ENCODE results near the gene ITPRIP. TPM values are rescaled to one million over a fixed set of nuclear protein-coding genes. Genes with fewer than 3 reads are reported as not detected.

ITPRIP gene
- total RNA-seq, 1 experiment from 2014 or later, result 1.7 TPM

DNA sequence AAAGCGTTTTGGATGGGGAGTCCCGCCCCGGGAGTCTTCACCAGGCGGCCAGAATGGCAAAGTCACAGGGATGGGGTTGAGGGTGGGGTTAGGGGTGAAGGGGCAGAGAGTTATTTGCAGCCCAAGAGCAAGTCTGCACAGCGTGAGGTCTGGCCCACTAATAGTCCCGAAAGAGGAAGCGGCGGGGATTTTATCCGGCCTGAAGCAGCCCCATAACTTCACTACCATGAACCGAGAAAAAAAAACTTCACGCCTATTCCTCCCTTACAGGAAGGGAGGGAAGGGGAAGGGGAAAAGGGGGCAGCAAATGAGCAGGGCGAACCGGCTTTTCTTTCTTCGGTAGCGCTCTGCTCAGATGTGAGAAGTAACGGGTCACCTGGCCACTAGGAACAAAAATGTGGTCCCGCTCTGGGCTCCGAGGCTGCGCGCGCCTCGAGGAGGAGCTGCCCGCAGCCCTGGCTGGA lies 712 bp downstream of the ITPRIP start:
- CTCF ChIA-PET, result interaction anchor here (1.2 to 2.3 kb wide), 2 partner anchors 32 to 63 kb away, joined by 4 to 13 read pairs; no protein-coding TSS in a partner anchor
- peak; percentile 18 for DNase-seq
- TF ChIP-seq, protein P1, sequence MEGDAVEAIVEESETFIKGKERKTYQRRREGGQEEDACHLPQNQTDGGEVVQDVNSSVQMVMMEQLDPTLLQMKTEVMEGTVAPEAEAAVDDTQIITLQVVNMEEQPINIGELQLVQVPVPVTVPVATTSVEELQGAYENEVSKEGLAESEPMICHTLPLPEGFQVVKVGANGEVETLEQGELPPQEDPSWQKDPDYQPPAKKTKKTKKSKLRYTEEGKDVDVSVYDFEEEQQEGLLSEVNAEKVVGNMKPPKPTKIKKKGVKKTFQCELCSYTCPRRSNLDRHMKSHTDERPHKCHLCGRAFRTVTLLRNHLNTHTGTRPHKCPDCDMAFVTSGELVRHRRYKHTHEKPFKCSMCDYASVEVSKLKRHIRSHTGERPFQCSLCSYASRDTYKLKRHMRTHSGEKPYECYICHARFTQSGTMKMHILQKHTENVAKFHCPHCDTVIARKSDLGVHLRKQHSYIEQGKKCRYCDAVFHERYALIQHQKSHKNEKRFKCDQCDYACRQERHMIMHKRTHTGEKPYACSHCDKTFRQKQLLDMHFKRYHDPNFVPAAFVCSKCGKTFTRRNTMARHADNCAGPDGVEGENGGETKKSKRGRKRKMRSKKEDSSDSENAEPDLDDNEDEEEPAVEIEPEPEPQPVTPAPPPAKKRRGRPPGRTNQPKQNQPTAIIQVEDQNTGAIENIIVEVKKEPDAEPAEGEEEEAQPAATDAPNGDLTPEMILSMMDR (IDR thresholded peaks at IDR 0.05; ENCODE audit: unreplicated experiment), result no peak
- Mint-ChIP-seq H3K27ac (ENCODE audit: unreplicated experiment) (no peak overlapping the region), H3K4me1 (ENCODE audit: low read depth, unreplicated experiment) (peaks cover 13% of the 10 kb centered on the region), H3K27me3 (ENCODE audit: unreplicated experiment) (peaks cover 28% of the 10 kb centered on the region), H3K36me3 (ENCODE audit: insufficient read depth, unreplicated experiment) (peaks cover 14% of the 10 kb centered on the region), H3K9me3 (ENCODE audit: low read depth, unreplicated experiment) (no peaks in the 10 kb centered on the region), H3K4me3 (ENCODE audit: low read depth, unreplicated experiment) (peak overlapping the region; percentile 99)
- intact Hi-C loops (cut with micrococcal nuclease; ENCODE audit: unreplicated experiment), result no loop called here
- no TSS peak for BruUV-seq (replicated peaks)

DNA sequence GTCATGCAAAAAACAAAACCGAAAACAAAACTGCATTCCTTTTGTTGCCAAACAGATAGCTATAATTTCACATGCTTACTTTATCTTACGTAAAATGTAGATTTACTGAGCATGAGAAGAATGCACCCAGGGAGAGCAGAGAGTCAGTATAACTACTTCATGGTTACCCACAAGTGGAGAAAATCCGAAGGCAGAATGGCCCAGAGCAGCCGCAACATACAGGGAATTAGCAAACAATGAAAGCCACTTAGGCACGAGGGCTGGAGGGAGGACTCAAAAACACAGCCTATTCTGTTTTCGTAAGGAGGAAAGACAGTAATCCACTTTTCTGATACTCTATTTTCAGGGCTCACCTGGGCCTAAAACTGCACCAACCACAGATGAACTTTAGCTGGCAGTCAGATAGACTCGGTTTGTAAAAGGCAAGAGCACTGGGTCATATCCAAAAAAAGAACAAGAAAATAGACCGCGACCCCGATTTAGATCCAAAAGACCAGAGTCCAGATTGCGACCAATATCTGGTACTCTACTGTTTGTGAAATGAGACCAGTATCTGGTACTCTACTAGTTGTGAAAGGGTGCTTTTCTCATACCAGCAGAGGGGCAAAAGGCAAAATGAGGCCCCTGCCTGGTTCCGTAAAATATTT lies 1.3 kb downstream of the ITPRIP start:
- H3K4me3 Mint-ChIP-seq (ENCODE audit: low read depth, unreplicated experiment), result peak overlapping the region; percentile 99
- H3K27ac Mint-ChIP-seq (ENCODE audit: unreplicated experiment), result no peak overlapping the region
- CTCF ChIA-PET, result interaction anchor here (0.7 to 2.3 kb wide), 2 partner anchors 31 to 1512 kb away, joined by 4 to 13 read pairs; no protein-coding TSS in a partner anchor
- peaks cover 28% of the 10 kb centered on the region for H3K27me3 Mint-ChIP-seq (ENCODE audit: unreplicated experiment)
- H3K4me1 Mint-ChIP-seq (ENCODE audit: low read depth, unreplicated experiment), result peaks cover 13% of the 10 kb centered on the region
- no peak for DNase-seq
- TSS peak; percentile 81 for BruUV-seq (replicated peaks)
- intact Hi-C loops (cut with micrococcal nuclease; ENCODE audit: unreplicated experiment), result no loop called here
- peaks cover 14% of the 10 kb centered on the region for H3K36me3 Mint-ChIP-seq (ENCODE audit: insufficient read depth, unreplicated experiment)
- H3K9me3 Mint-ChIP-seq (ENCODE audit: low read depth, unreplicated experiment), result no peaks in the 10 kb centered on the region
- TF ChIP-seq, protein P1 (IDR thresholded peaks at IDR 0.05; ENCODE audit: unreplicated experiment), result no peak

DNA sequence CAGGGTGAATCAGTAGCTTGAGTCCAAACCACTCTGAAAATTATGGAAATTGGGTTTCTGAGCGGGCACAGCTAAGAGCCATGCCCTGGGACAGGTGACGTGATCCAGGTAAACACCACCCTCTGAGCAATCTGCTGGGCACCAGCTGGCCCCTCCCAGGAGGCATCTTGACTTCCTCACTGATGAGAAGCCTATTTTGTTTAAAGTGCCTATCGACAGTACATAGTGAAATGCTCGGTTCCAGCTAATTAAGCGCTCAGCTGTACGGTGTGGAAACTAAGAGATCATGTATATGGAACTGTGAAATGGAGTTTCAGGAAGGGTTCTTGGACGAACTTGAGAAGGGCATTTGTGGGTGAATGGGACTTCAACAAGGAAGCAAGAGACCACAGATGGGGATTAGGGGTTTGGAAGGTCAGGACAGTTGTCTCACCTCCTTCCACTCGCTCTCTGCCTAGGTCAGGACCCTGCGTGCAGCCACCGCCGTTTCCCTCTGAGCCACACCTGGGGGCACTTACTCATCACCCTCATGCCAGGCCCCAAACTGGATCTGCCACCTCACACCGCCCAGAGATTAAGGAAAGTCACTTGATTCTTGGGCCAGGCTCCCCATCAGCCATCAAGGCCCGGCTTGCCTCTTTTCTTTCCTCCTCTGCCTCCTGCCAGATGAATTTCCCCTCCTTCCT lies 3.2 kb downstream of the ITPRIP start:
- Mint-ChIP-seq H3K36me3 (ENCODE audit: insufficient read depth, unreplicated experiment) (peaks cover 14% of the 10 kb centered on the region), H3K27me3 (ENCODE audit: unreplicated experiment) (peaks cover 21% of the 10 kb centered on the region), H3K27ac (ENCODE audit: unreplicated experiment) (no peak overlapping the region), H3K4me3 (ENCODE audit: low read depth, unreplicated experiment) (no peak overlapping the region), H3K4me1 (ENCODE audit: low read depth, unreplicated experiment) (peaks cover 20% of the 10 kb centered on the region), H3K9me3 (ENCODE audit: low read depth, unreplicated experiment) (no peaks in the 10 kb centered on the region)
- CTCF ChIA-PET, result no interaction called here
- DNase-seq, result no peak
- TF ChIP-seq, protein P1 (IDR thresholded peaks at IDR 0.05; ENCODE audit: unreplicated experiment), result no peak
- intact Hi-C loops (cut with micrococcal nuclease; ENCODE audit: unreplicated experiment), result no loop called here
- BruUV-seq (replicated peaks), result no TSS peak

DNA sequence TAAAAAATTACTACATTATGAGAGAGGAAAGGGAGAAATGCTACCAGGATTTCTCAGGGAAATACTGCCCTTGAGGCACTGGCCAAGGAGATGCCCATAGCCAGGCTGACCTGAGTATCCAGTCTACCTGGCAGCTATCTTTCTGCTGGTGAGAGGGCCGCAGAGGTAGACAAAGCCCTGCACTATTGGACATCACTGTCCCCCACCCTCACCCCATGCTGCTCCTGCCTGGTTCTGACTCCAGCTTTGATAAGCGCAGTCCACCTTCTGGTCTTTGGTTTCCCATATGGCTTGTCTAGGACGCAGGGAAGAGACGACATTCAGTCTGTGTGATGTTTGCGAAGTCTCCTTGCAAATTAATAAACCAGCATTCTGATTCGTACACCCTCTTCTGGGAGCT lies 3.7 kb downstream of the ITPRIP start:
- Mint-ChIP-seq H3K4me1 (ENCODE audit: low read depth, unreplicated experiment) (peaks cover 16% of the 10 kb centered on the region), H3K36me3 (ENCODE audit: insufficient read depth, unreplicated experiment) (peaks cover 14% of the 10 kb centered on the region), H3K9me3 (ENCODE audit: low read depth, unreplicated experiment) (no peaks in the 10 kb centered on the region), H3K4me3 (ENCODE audit: low read depth, unreplicated experiment) (no peak overlapping the region), H3K27me3 (ENCODE audit: unreplicated experiment) (peaks cover 16% of the 10 kb centered on the region), H3K27ac (ENCODE audit: unreplicated experiment) (no peak overlapping the region)
- TF ChIP-seq, protein P1 (IDR thresholded peaks at IDR 0.05; ENCODE audit: unreplicated experiment), result no peak
- no TSS peak for BruUV-seq (replicated peaks)
- intact Hi-C loops (cut with micrococcal nuclease; ENCODE audit: unreplicated experiment), result no loop called here
- no peak for DNase-seq
- CTCF ChIA-PET, result no interaction called here
